Measurements from ENCODE around the gene PRIMA1. TPM values are rescaled to one million over a fixed set of nuclear protein-coding genes. Genes with fewer than 3 reads are reported as not detected.

Gene PRIMA1
- total and polyA plus RNA-seq, 10 of the 15 experiments (the other 5 are each of a cell fraction or from before 2014, with no cell fraction given) = not detected

- RAD21 ChIA-PET (ENCODE audit: unreplicated experiment) = no interaction called here
- no peak for ATAC-seq
- Histone ChIP-seq H3K9ac (ENCODE audit: control insufficient read depth, insufficient read depth, low read length) (no peak overlapping the region), H3K9me3 (replicated peaks; ENCODE audit: control insufficient read depth, insufficient read depth, low read length) (no peaks in the 10 kb centered on the region; the same call in 2 of the 3 replicates), H3K79me2 (ENCODE audit: control insufficient read depth, insufficient read depth, low read length) (no peaks in the 10 kb centered on the region), H3K4me1 (ENCODE audit: control insufficient read depth, insufficient read depth, low read length) (no peaks in the 10 kb centered on the region), H3K36me3 (ENCODE audit: control insufficient read depth in 2 of 2, insufficient read depth in 2 of 2, low read length in 1 of 2) (no peaks in the 10 kb centered on the region), H4K20me1 (ENCODE audit: control insufficient read depth, insufficient read depth) (no peaks in the 10 kb centered on the region), H3K4me3 (no peak overlapping the region), H3K27ac (ENCODE audit: control insufficient read depth, insufficient read depth) (no peak overlapping the region), H3K27me3 (replicated peaks in 1 of 2; ENCODE audit: control insufficient read depth in 2 of 2, insufficient read depth in 2 of 2, low read length in 1 of 2) (peaks cover 6 to 10% of the 10 kb centered on the region in 2 experiments), H3K4me2 (ENCODE audit: control insufficient read depth, insufficient read depth) (no peak overlapping the region), H2AFZ (ENCODE audit: control insufficient read depth, low read depth, low read length) (no peak overlapping the region)
- TF ChIP-seq CHD4 (IDR thresholded peaks at IDR 0.05) (no peak), ZNF207 (IDR thresholded peaks at IDR 0.05; ENCODE audit: borderline replicate concordance) (no peak), CHD1 (IDR thresholded peaks at IDR 0.05; ENCODE audit: low read depth, low read length) (no peak), ZNF274 (IDR thresholded peaks at IDR 0.05; ENCODE audit: insufficient read depth, insufficient read length) (no peak), NFYA (IDR thresholded peaks at IDR 0.05; ENCODE audit: borderline replicate concordance, low read depth, low read length) (no peak), HDGF (IDR thresholded peaks at IDR 0.05) (no peak), CREM (IDR thresholded peaks at IDR 0.05; ENCODE audit: low read depth) (no peak), NR2F1 (conservative IDR thresholded peaks at IDR 0.05) (no peak), CBX3 (IDR thresholded peaks at IDR 0.05; ENCODE audit: borderline replicate concordance, low read depth) (no peak), ZBTB40 (IDR thresholded peaks at IDR 0.05; ENCODE audit: borderline replicate concordance) (no peak), IRF3 (IDR thresholded peaks at IDR 0.05) (no peak), PRDM15 (CRISPR knock-in tag; IDR thresholded peaks at IDR 0.05) (no peak), POLR2AphosphoS5 (IDR thresholded peaks at IDR 0.05; ENCODE audit: low read length) (no peak)
- CTCF ChIA-PET = no interaction called here
- WGBS (ENCODE audit: insufficient coverage, insufficient replicate concordance, low lambda C conversion rate, missing lambda C conversion rate) = 16% methylated on average over 5 of the region's 5 CpGs
- intact Hi-C loops (cut with micrococcal nuclease; ENCODE audit: unreplicated experiment) (no loop called here), in situ Hi-C loops (cut with MboI) (no loop called here)
- SMC1A ChIA-PET (ENCODE audit: uncharacterized antibody, unreplicated experiment) = no interaction called here
- POLR2A ChIA-PET = no interaction called here
- no TSS peak for BruUV-seq (replicated peaks)
- DNase-seq (ENCODE audit: low read depth, low spot score) = no peak
- no peak for FAIRE-seq
These were observed 2.7 kb upstream of the PRIMA1 start for GRCh38 chr14:93790966-93791365.

Data from GM12878 (cell line).